B cell (primary cell): Measurements from ENCODE around the gene GPR158. TPM values are rescaled to one million over a fixed set of nuclear protein-coding genes. Genes with fewer than 3 reads are reported as not detected.

ENCODE experiments used
- ATAC-seq: fragments of 200-7000 bp; cut with Tn5 transposase; one replicate; pipeline ENCODE4 v1.10.0; 2021; ENCODE audit warnings: low read depth, mild to moderate bottlenecking, moderate number of reproducible peaks, moderate library complexity
- CTCF ChIA-PET: fragments of 350-600 bp; sonication (Branson Sonifier 250); formaldehyde crosslinking; loops from one replicate; lab custom pipeline; 2021; ENCODE audit warnings: antibody characterized with exemption, inconsistent platforms; lab: Charles Lee
- POLR2A ChIA-PET: fragments of 350-600 bp; sonication (Branson Sonifier 250); formaldehyde crosslinking; loops from one replicate; lab custom pipeline; 2021; ENCODE audit warnings: antibody characterized with exemption; lab: Charles Lee
- DNase-seq: peaks from one replicate; pipeline ENCODE4 v3.0.0; 2013
- H2AFZ ChIP-seq: 2 replicates; pipeline ENCODE4 v1.6.1; 2012; ENCODE audit warnings: mild to moderate bottlenecking, low read depth, low read length; ENCODE audit not compliant: insufficient read depth, poor library complexity, severe bottlenecking
- H3K27ac ChIP-seq, 2 donors: 1 replicate in 1 of 2; 2 replicates in 1 of 2; pipeline ENCODE4 v1.5.1; 2012 to 2013; ENCODE audit warnings: low read length in 2 of 2, mild to moderate bottlenecking in 2 of 2, moderate library complexity in 1 of 2
- H3K27me3 ChIP-seq, 4 experiments: fragments of 200-600 bp in 1 of 4; sonication (generic) in 1 of 4; replicated peaks in 1 of 4; 1 replicate in 2 of 4; 2 replicates in 2 of 4; pipeline versions ENCODE4 v1.6.1 to v1.7.0; 2013 to 2016; ENCODE audit warnings: low read length in 3 of 4, mild to moderate bottlenecking in 2 of 4, mixed read lengths in 1 of 4, moderate library complexity in 1 of 4; ENCODE audit not compliant: insufficient read depth in 4 of 4, control insufficient read depth in 3 of 4; ENCODE audit errors: control extremely low read depth in 1 of 4
- H3K36me3 ChIP-seq, 2 experiments: replicated peaks in 1 of 2; 1 replicate in 1 of 2; 2 replicates in 1 of 2; pipeline versions ENCODE4 v1.6.1 to v1.7.1; 2013; ENCODE audit warnings: low read length in 1 of 2; ENCODE audit not compliant: insufficient read depth in 2 of 2, control insufficient read depth in 1 of 2; ENCODE audit errors: control extremely low read depth in 1 of 2, extremely low read depth in 1 of 2
- H3K4me1 ChIP-seq, 2 donors: fragments of 200-600 bp in 1 of 2; sonication (generic) in 1 of 2; 1 replicate in 1 of 2; 2 replicates in 1 of 2; pipeline versions ENCODE4 v1.5.1 to v1.6.1; 2013 to 2017; ENCODE audit warnings: low read length in 2 of 2; ENCODE audit not compliant: control insufficient read depth in 2 of 2, insufficient read depth in 2 of 2
- H3K4me2 ChIP-seq: replicated peaks from 2 replicates; pipeline ENCODE3; 2012; ENCODE audit warnings: mild to moderate bottlenecking, low read depth, low read length; ENCODE audit not compliant: poor library complexity, severe bottlenecking
- H3K4me3 ChIP-seq, 5 experiments: fragments of 200-600 bp in 1 of 5; sonication (generic) in 1 of 5; 1 replicate in 3 of 5; 2 replicates in 2 of 5; pipeline versions ENCODE4 v1.5.1 to v1.7.0; 2011 to 2016; ENCODE audit warnings: low read length in 4 of 5, mild to moderate bottlenecking in 4 of 5, low read depth in 2 of 5, control low read depth in 1 of 5, moderate library complexity in 1 of 5; ENCODE audit not compliant: insufficient read depth in 1 of 5; ENCODE audit errors: control extremely low read depth in 1 of 5, extremely low read depth in 1 of 5
- H3K79me2 ChIP-seq: fragments of 200-600 bp; sonication (generic); one replicate; pipeline ENCODE4 v1.6.0; 2016; ENCODE audit warnings: low read length; ENCODE audit not compliant: control insufficient read depth, insufficient read depth
- H3K9ac ChIP-seq: fragments of 200-600 bp; sonication (generic); 2 replicates; pipeline ENCODE4 v1.6.1; 2017; ENCODE audit warnings: mild to moderate bottlenecking, low read length, moderate library complexity
- H3K9me3 ChIP-seq, 3 donors: one replicate each; pipeline versions ENCODE4 v1.6.1 to v1.7.1; 2013; ENCODE audit warnings: low read length in 2 of 3; ENCODE audit not compliant: control insufficient read depth in 2 of 3, insufficient read depth in 1 of 3; ENCODE audit errors: control extremely low read depth in 1 of 3
- H4K20me1 ChIP-seq: 2 replicates; pipeline ENCODE4 v1.6.0; 2012; ENCODE audit warnings: mild to moderate bottlenecking, low read length; ENCODE audit not compliant: insufficient read depth, control insufficient read depth, poor library complexity, severe bottlenecking
- H3K27ac Mint-ChIP-seq: one replicate; pipeline ENCODE4 v1.8.0; 2021; ENCODE audit warnings: mixed read lengths
- H3K27me3 Mint-ChIP-seq: one replicate; pipeline ENCODE4 v1.8.0; 2021; ENCODE audit warnings: mixed read lengths
- H3K4me1 Mint-ChIP-seq: one replicate; pipeline ENCODE4 v1.8.0; 2021; ENCODE audit warnings: mixed read lengths
- H3K4me3 Mint-ChIP-seq: one replicate; pipeline ENCODE4 v1.8.0; 2021; ENCODE audit warnings: mixed read lengths
- H3K9me3 Mint-ChIP-seq: one replicate; pipeline ENCODE4 v1.8.0; 2022; ENCODE audit warnings: mixed read lengths; ENCODE audit not compliant: insufficient read depth
- EZH2 ChIP-seq: IDR thresholded peaks from 2 replicates; pipeline ENCODE4 v1.6.1; 2012; ENCODE audit warnings: borderline replicate concordance, low read depth, mild to moderate bottlenecking, moderate library complexity, low read length; ENCODE audit not compliant: insufficient read depth, poor library complexity, severe bottlenecking
- WGBS: methylation state at CpG from one replicate; pipeline ENCODE4 v1.1.5; 2013; ENCODE audit warnings: missing lambda C conversion rate; ENCODE audit not compliant: insufficient coverage; 5-methylcytosine and 5-hydroxymethylcytosine counted together
- intact Hi-C: fragments of 100-400 bp; cut with micrococcal nuclease; formaldehyde crosslinking; loops from one replicate; pipeline ENCODE4 v1.10.0; 2022
- polyA plus RNA-seq: library from polyadenylated mRNA; depleted of rRNA; stranded (reverse); fragments of >200 nt; gene quantifications from 2 replicates; pipeline ENCODE4 v1.2.3, GENCODE V29; 2012
- total RNA-seq, 2 donors: library from RNA; stranded (reverse); fragments of 120-200 nt in 1 of 2; gene quantifications; 1 replicate in 1 of 2; 2 replicates in 1 of 2; pipeline versions ENCODE4 v1.2.3 to v1.2.4, GENCODE V29; 2013 to 2022
- TF ChIP-seq, protein P1 (sequence below): fragments of 200-600 bp; IDR thresholded peaks from one replicate; pipeline ENCODE4 v1.8.0; 2022; ENCODE audit warnings: antibody characterized with exemption, mild to moderate bottlenecking

The GPR158 gene
- total and polyA plus RNA-seq, 2 donors (not counting 1 experiment from before 2014, with no cell fraction given) = not detected

DNA sequence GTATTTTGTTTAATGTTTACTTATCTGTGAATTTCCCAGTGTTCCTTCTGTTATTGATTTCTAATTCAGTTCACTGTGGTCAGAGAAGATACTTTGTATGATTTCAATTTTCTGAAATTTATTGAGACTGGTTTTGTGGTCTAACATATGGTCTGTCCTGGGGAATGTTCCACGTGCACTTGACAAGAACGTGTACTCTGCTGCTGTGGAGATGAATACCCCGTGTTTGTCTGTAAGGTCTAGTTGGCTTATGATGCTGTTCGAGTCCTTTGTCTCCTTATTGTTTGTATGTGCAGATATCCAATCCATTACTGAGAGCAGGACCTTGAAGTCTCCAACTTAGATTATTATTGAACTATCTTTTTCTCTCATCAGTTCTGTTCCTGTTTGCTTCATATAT lies 387.7 kb downstream of the GPR158 start:
- Histone ChIP-seq H4K20me1 (no peaks in the 10 kb centered on the region), H3K9me3 (no peaks in the 10 kb centered on the region), H3K4me2 (no peak overlapping the region), H3K4me3 (no peak overlapping the region), H2AFZ (no peak overlapping the region), H3K79me2 (no peaks in the 10 kb centered on the region), H3K4me1 (no peaks in the 10 kb centered on the region), H3K36me3 (no peaks in the 10 kb centered on the region), H3K27ac (no peak overlapping the region), H3K27me3 (no peaks in the 10 kb centered on the region), H3K9ac (no peak overlapping the region)
- ChIA-PET POLR2A (no interaction called here), CTCF (no interaction called here)
- Mint-ChIP-seq H3K4me3 (no peak overlapping the region), H3K9me3 (no peaks in the 10 kb centered on the region), H3K27me3 (peaks cover 11% of the 10 kb centered on the region), H3K4me1 (no peaks in the 10 kb centered on the region), H3K27ac (no peak overlapping the region)
- ATAC-seq = no peak
- intact Hi-C loops = no loop called here
- DNase-seq = no peak
- WGBS = 91% methylated on average over 3 of the region's 4 CpGs
- TF ChIP-seq, protein P1, sequence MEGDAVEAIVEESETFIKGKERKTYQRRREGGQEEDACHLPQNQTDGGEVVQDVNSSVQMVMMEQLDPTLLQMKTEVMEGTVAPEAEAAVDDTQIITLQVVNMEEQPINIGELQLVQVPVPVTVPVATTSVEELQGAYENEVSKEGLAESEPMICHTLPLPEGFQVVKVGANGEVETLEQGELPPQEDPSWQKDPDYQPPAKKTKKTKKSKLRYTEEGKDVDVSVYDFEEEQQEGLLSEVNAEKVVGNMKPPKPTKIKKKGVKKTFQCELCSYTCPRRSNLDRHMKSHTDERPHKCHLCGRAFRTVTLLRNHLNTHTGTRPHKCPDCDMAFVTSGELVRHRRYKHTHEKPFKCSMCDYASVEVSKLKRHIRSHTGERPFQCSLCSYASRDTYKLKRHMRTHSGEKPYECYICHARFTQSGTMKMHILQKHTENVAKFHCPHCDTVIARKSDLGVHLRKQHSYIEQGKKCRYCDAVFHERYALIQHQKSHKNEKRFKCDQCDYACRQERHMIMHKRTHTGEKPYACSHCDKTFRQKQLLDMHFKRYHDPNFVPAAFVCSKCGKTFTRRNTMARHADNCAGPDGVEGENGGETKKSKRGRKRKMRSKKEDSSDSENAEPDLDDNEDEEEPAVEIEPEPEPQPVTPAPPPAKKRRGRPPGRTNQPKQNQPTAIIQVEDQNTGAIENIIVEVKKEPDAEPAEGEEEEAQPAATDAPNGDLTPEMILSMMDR = no peak
- no peak for TF ChIP-seq EZH2

DNA sequence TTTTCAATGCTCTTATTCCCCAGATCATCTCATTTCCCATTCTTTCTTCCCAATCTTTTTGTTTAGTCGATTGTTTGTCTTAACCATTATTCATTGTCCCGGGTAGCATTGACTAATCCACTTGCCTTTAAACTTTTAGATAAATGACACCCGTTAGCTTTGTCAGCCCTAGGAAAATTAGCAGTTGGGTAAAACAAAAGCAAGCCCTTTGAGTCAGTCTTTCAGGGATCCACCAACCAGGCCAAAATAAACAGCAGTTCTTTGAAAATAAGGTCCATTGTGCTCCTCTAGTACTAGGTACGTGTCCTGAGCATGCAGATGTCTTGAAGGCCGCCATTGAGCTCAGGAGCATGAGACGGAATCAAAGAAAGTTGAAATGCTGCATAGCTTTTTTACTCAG lies 389.6 kb downstream of the GPR158 start:
- intact Hi-C loops = no loop called here
- ATAC-seq (no peak), DNase-seq (no peak)
- H4K20me1 ChIP-seq = no peaks in the 10 kb centered on the region
- ChIA-PET CTCF (interaction anchor here (0.6 kb wide), 1 partner anchor 30 kb away, joined by 3 read pairs; no protein-coding TSS in a partner anchor), POLR2A (no interaction called here)
- H3K4me1 ChIP-seq = no peaks in the 10 kb centered on the region
- H3K27ac ChIP-seq = no peak overlapping the region
- H3K9me3 Mint-ChIP-seq = no peaks in the 10 kb centered on the region
- no peak overlapping the region for H3K4me3 ChIP-seq
- TF ChIP-seq, protein P1 = no peak
- TF ChIP-seq EZH2 = no peak
- H2AFZ ChIP-seq = no peak overlapping the region
- H3K9me3 ChIP-seq = no peaks in the 10 kb centered on the region
- peaks cover 11% of the 10 kb centered on the region for H3K27me3 Mint-ChIP-seq
- no peaks in the 10 kb centered on the region for H3K4me1 Mint-ChIP-seq
- H3K9ac ChIP-seq = no peak overlapping the region
- H3K79me2 ChIP-seq = no peaks in the 10 kb centered on the region
- no peak overlapping the region for H3K27ac Mint-ChIP-seq
- no peak overlapping the region for H3K4me3 Mint-ChIP-seq
- no peak overlapping the region for H3K4me2 ChIP-seq
- 83% methylated on average over 1 of the region's 6 CpGs for WGBS
- no peaks in the 10 kb centered on the region for H3K36me3 ChIP-seq
- H3K27me3 ChIP-seq = no peaks in the 10 kb centered on the region
